ENCODE measurements around the gene DEFB128. TPM values are rescaled to one million over a fixed set of nuclear protein-coding genes. Genes with fewer than 3 reads are reported as not detected.
"Not testable (repeated sequence)": the region's sequence is repeated elsewhere in the genome, so short reads cannot be mapped to it uniquely, and the experiment has no call there.

Gene DEFB128
- total RNA-seq, 6 experiments from 2014 or later = not detected

GRCh38 chr20:210809-211502 lies 21.4 kb upstream of the DEFB128 start:
- DNase-seq = no peak
- Histone ChIP-seq H3K27me3 (no peaks in the 10 kb centered on the region), H3K4me3 (no peak overlapping the region), H3K36me3 (no peaks in the 10 kb centered on the region), H3K9me3 (no peaks in the 10 kb centered on the region), H3K27ac (no peak overlapping the region), H3K4me1 (no peaks in the 10 kb centered on the region)
- 33% methylated on average over 4 of the region's 7 CpGs for WGBS (ENCODE audit: insufficient coverage, low coverage, low lambda C conversion rate, missing lambda C conversion rate)
- intact Hi-C loops (cut with DNase I) = loop anchor here in 1 of 2 donors (10.0 kb wide), 1 partner anchor 64 kb away; no protein-coding TSS in a partner anchor
- no peak for ATAC-seq
- TF ChIP-seq POLR2A (IDR thresholded peaks at IDR 0.05) (no peak), CTCF (IDR thresholded peaks at IDR 0.05) (no peak)

DNA sequence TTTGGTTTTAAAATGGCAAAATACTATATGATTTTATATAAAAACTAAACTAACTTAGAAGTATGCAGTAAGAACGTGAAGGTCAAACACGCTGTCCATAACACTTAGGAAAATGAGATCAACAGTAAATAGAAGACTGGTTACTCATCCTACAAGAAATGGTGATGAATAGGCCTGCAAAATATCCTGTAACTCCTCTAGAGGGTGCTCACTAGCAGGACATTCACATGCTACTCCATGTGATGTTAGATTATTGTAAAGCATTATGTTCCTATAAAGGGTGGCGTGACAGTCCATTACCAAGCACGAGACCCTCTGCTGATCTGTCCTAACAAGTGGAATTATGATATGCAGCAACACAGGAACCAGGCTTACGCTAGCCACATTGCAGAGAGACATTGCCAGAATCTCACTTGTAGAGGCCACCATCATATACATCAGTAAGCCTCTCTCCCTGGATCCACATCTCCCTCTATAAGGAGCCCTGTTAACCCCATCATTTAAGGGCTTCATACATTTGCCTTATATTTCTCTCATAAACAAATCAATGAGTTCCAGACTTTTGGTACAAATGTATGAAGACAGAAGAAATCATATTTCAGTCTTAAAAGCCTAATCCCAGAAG lies 19.5 kb upstream of the DEFB128 start:
- Histone ChIP-seq H3K27ac (no peak overlapping the region), H3K4me3 (no peak overlapping the region), H3K9me3 (no peaks in the 10 kb centered on the region), H3K4me1 (no peaks in the 10 kb centered on the region), H3K36me3 (no peaks in the 10 kb centered on the region), H3K27me3 (no peaks in the 10 kb centered on the region)
- intact Hi-C loops (cut with DNase I) = no loop called here
- TF ChIP-seq POLR2A (IDR thresholded peaks at IDR 0.05) (no peak), CTCF (IDR thresholded peaks at IDR 0.05) (peak; percentile 60 to 73 (median 64))
- no peak for DNase-seq
- ATAC-seq = peak; percentile 78 to 92 (median 86)
- 15% methylated on average over 5 of the region's 5 CpGs for WGBS (ENCODE audit: insufficient coverage, low coverage, low lambda C conversion rate, missing lambda C conversion rate)

GRCh38 chr20:203630-204029 lies 14.1 kb upstream of the DEFB128 start:
- H3K27ac ChIP-seq; H3K4me3 ChIP-seq; H3K36me3 ChIP-seq; DNase-seq; H3K4me1 ChIP-seq; ATAC-seq; H3K9me3 ChIP-seq; intact Hi-C loops (cut with DNase I); H3K27me3 ChIP-seq: not testable (repeated sequence)
- WGBS (ENCODE audit: insufficient coverage, low coverage, low lambda C conversion rate, missing lambda C conversion rate) = 44% methylated on average over 4 of the region's 4 CpGs

GRCh38 chr20:199996-200395 lies 10.5 kb upstream of the DEFB128 start:
- no peaks in the 10 kb centered on the region for H3K36me3 ChIP-seq
- TF ChIP-seq CTCF (IDR thresholded peaks at IDR 0.05) (no peak), POLR2A (IDR thresholded peaks at IDR 0.05) (no peak)
- H3K27ac ChIP-seq = no peak overlapping the region
- intact Hi-C loops (cut with DNase I) = no loop called here
- H3K9me3 ChIP-seq = no peaks in the 10 kb centered on the region
- H3K27me3 ChIP-seq = no peaks in the 10 kb centered on the region
- ATAC-seq = no peak
- no peak overlapping the region for H3K4me3 ChIP-seq
- 32% methylated on average over 3 of the region's 4 CpGs for WGBS (ENCODE audit: insufficient coverage, low coverage, low lambda C conversion rate, missing lambda C conversion rate)
- no peak for DNase-seq
- no peaks in the 10 kb centered on the region for H3K4me1 ChIP-seq

- ATAC-seq = no peak
- no peaks in the 10 kb centered on the region for H3K4me1 ChIP-seq
- TF ChIP-seq POLR2A (IDR thresholded peaks at IDR 0.05) (no peak), CTCF (IDR thresholded peaks at IDR 0.05) (no peak)
Observed at GRCh38 chr20:198225-198624, 8.7 kb upstream of the DEFB128 start.

More at GRCh38 chr20:198225-198624, 8.7 kb upstream of the DEFB128 start:
- Histone ChIP-seq H3K4me3 (no peak overlapping the region), H3K27ac (no peak overlapping the region), H3K27me3 (no peaks in the 10 kb centered on the region), H3K9me3 (no peaks in the 10 kb centered on the region), H3K36me3 (no peaks in the 10 kb centered on the region)
- WGBS (ENCODE audit: insufficient coverage, low coverage, low lambda C conversion rate, missing lambda C conversion rate) = 85% methylated on average over 1 of the region's 1 CpG
- intact Hi-C loops (cut with DNase I) = no loop called here
- DNase-seq = no peak
